H1 (cell line): ENCODE results near the gene PPM1L. TPM values are rescaled to one million over a fixed set of nuclear protein-coding genes. Genes with fewer than 3 reads are reported as not detected.

Experiments used
- CTCF ChIA-PET: fragments of 300-600 bp; sonication (Branson Sonifier 250); formaldehyde crosslinking; loops from one replicate; lab custom pipeline; 2021; ENCODE audit not compliant: partially characterized antibody; lab: Charles Lee
- POLR2A ChIA-PET: fragments of 300-600 bp; sonication (Branson Sonifier 250); formaldehyde crosslinking; loops from one replicate; lab custom pipeline; 2021; ENCODE audit warnings: inconsistent platforms; ENCODE audit not compliant: partially characterized antibody; lab: Charles Lee
- DNase-seq, 2 experiments: peaks; one replicate each; pipeline versions ENCODE4 v3.0.0 to v3.0.0-alpha.2; 2010 to 2022; ENCODE audit warnings: low spot score in 2 of 2, low read depth in 1 of 2, mixed read lengths in 1 of 2
- FAIRE-seq: peaks from 2 replicates; lab custom pipeline; 2011; peaks lifted over from hg19 to GRCh38; lab: Jason Lieb, UNC
- H2AFZ ChIP-seq: 2 replicates; pipeline ENCODE4 v1.8.1; 2012; ENCODE audit warnings: low read length, inconsistent platforms
- H2AK5ac ChIP-seq: 2 replicates; pipeline ENCODE4 v1.6.1; 2013; ENCODE audit warnings: low read depth, low read length
- H2BK120ac ChIP-seq: replicated peaks from 2 replicates; pipeline ENCODE3; 2013; ENCODE audit warnings: low read depth, low read length, inconsistent platforms
- H2BK12ac ChIP-seq: 2 replicates; pipeline ENCODE4 v1.6.1; 2013; ENCODE audit warnings: low read depth, low read length
- H2BK15ac ChIP-seq: 2 replicates; pipeline ENCODE4 v1.6.1; 2013; ENCODE audit warnings: low read length
- H2BK20ac ChIP-seq: 2 replicates; pipeline ENCODE4 v1.6.1; 2013; ENCODE audit warnings: low read length
- H2BK5ac ChIP-seq: 2 replicates; pipeline ENCODE4 v1.6.1; 2013; ENCODE audit warnings: low read depth, low read length
- H3K14ac ChIP-seq: 2 replicates; pipeline ENCODE4 v1.6.1; 2013; ENCODE audit warnings: inconsistent platforms; ENCODE audit not compliant: insufficient read length
- H3K18ac ChIP-seq: 2 replicates; pipeline ENCODE4 v1.6.1; 2013; ENCODE audit warnings: low read length; ENCODE audit errors: extremely low read depth
- H3K23ac ChIP-seq: 2 replicates; pipeline ENCODE4 v1.6.1; 2013; ENCODE audit warnings: inconsistent platforms; ENCODE audit not compliant: insufficient read length
- H3K23me2 ChIP-seq: 2 replicates; pipeline ENCODE4 v1.6.1; 2013; ENCODE audit warnings: low read depth, low read length
- H3K27ac ChIP-seq: 2 replicates; pipeline ENCODE4 v1.6.1; 2011; ENCODE audit warnings: low read depth, low read length, inconsistent platforms
- H3K27me3 ChIP-seq, 4 experiments: replicated peaks in 1 of 4; 1 replicate in 1 of 4; 2 replicates in 3 of 4; pipeline versions ENCODE4 v1.6.1 to v1.8.1; 2011 to 2013; ENCODE audit warnings: low read length in 3 of 4, mild to moderate bottlenecking in 3 of 4, inconsistent platforms in 2 of 4, mixed read lengths in 2 of 4, moderate library complexity in 1 of 4; ENCODE audit not compliant: control insufficient read depth in 3 of 4, insufficient read depth in 3 of 4; ENCODE audit errors: extremely low read depth in 1 of 4
- H3K36me3 ChIP-seq, 4 experiments: 2 replicates each; pipeline versions ENCODE4 v1.6.1 to v1.8.1; 2011 to 2013; ENCODE audit warnings: mild to moderate bottlenecking in 4 of 4, low read length in 3 of 4, moderate library complexity in 2 of 4, control low read depth in 1 of 4, inconsistent platforms in 1 of 4; ENCODE audit not compliant: insufficient read depth in 4 of 4, control insufficient read depth in 2 of 4
- H3K4ac ChIP-seq: replicated peaks from 2 replicates; pipeline ENCODE3; 2013; ENCODE audit warnings: low read length, low read depth, mixed read lengths, inconsistent platforms; ENCODE audit not compliant: insufficient read length
- H3K4me1 ChIP-seq, 4 experiments: replicated peaks in 1 of 4; 1 replicate in 1 of 4; 2 replicates in 3 of 4; pipeline versions ENCODE4 v1.6.1 to v1.8.1; 2011 to 2013; ENCODE audit warnings: low read length in 3 of 4, inconsistent platforms in 2 of 4, mixed read lengths in 1 of 4; ENCODE audit not compliant: insufficient read depth in 4 of 4, control insufficient read depth in 3 of 4
- H3K4me2 ChIP-seq, 2 experiments: 2 replicates each; pipeline versions ENCODE4 v1.6.1 to v1.8.1; 2011 to 2013; ENCODE audit warnings: low read depth in 2 of 2, low read length in 2 of 2, control low read depth in 1 of 2, inconsistent platforms in 1 of 2, mild to moderate bottlenecking in 1 of 2; ENCODE audit not compliant: insufficient read depth in 1 of 2
- H3K4me3 ChIP-seq, 4 experiments: fragments of 200-600, 300-600 bp in 1 of 4; sonication (generic), shearing (Covaris generic), sonication (Bioruptor Twin) in 1 of 4; 2 replicates each; pipeline versions ENCODE4 v1.5.1 to v1.8.1; 2011 to 2016; ENCODE audit warnings: low read length in 4 of 4, low read depth in 3 of 4, control low read depth in 2 of 4, inconsistent platforms in 2 of 4, mild to moderate bottlenecking in 2 of 4, mixed read lengths in 1 of 4, moderate library complexity in 1 of 4; ENCODE audit not compliant: insufficient read depth in 2 of 4; ENCODE audit errors: extremely low read depth in 1 of 4
- H3K56ac ChIP-seq: replicated peaks from 2 replicates; pipeline ENCODE3; 2013; ENCODE audit warnings: low read depth, mild to moderate bottlenecking, mixed read lengths, low read length, inconsistent platforms; ENCODE audit not compliant: insufficient read length
- H3K79me1 ChIP-seq: 2 replicates; pipeline ENCODE4 v1.6.1; 2013; ENCODE audit warnings: low read depth, low read length, control low read depth
- H3K79me2 ChIP-seq, 2 experiments: 2 replicates each; pipeline versions ENCODE4 v1.6.1 to v1.8.1; 2012 to 2013; ENCODE audit warnings: low read length in 2 of 2, mild to moderate bottlenecking in 2 of 2, inconsistent platforms in 1 of 2; ENCODE audit not compliant: insufficient read depth in 2 of 2, control insufficient read depth in 1 of 2
- H3K9ac ChIP-seq, 4 experiments: replicated peaks in 1 of 4; 1 replicate in 1 of 4; 2 replicates in 3 of 4; pipeline versions ENCODE4 v1.6.1 to v1.8.1; 2011 to 2013; ENCODE audit warnings: low read depth in 3 of 4, low read length in 3 of 4, control low read depth in 2 of 4, mild to moderate bottlenecking in 2 of 4, moderate library complexity in 2 of 4, inconsistent platforms in 1 of 4; ENCODE audit errors: extremely low read depth in 1 of 4
- H3K9me3 ChIP-seq, 2 experiments: 2 replicates each; pipeline versions ENCODE4 v1.6.1 to v1.8.1; 2012 to 2013; ENCODE audit warnings: mild to moderate bottlenecking in 2 of 2, moderate library complexity in 2 of 2, control low read depth in 1 of 2, inconsistent platforms in 1 of 2, low read depth in 1 of 2, low read length in 1 of 2, mixed read lengths in 1 of 2; ENCODE audit not compliant: insufficient read depth in 2 of 2
- H4K20me1 ChIP-seq, 2 experiments: replicated peaks in 1 of 2; 2 replicates each; pipeline versions ENCODE3 to v1.8.1; 2011 to 2013; ENCODE audit warnings: inconsistent platforms in 2 of 2, low read length in 2 of 2, mild to moderate bottlenecking in 1 of 2; ENCODE audit not compliant: insufficient read depth in 2 of 2, control insufficient read depth in 1 of 2
- H4K5ac ChIP-seq: 2 replicates; pipeline ENCODE4 v1.6.1; 2013; ENCODE audit warnings: low read length, low read depth, mixed read lengths, inconsistent platforms; ENCODE audit not compliant: insufficient read length
- H4K8ac ChIP-seq: 2 replicates; pipeline ENCODE4 v1.8.0; 2013; ENCODE audit warnings: mild to moderate bottlenecking, moderate library complexity, low read length, inconsistent platforms; ENCODE audit not compliant: insufficient read depth; ENCODE audit errors: extremely low read depth
- H4K91ac ChIP-seq: replicated peaks from 2 replicates; pipeline ENCODE3; 2013; ENCODE audit warnings: low read length, mixed read lengths, inconsistent platforms; ENCODE audit not compliant: insufficient read length
- RNF2 ChIP-seq: fragments of 200-900, 300-1000 bp; sonication (generic); IDR thresholded peaks from 2 replicates; pipeline ENCODE4 v1.7.1; 2016; ENCODE audit warnings: borderline replicate concordance, low read depth, mild to moderate bottlenecking, antibody characterized with exemption, low read length; ENCODE audit not compliant: poor library complexity, severe bottlenecking; ENCODE audit errors: missing control alignments
- SIN3A ChIP-seq, 2 experiments: IDR thresholded peaks in 1 of 2; conservative IDR thresholded peaks in 1 of 2; 2 replicates each; pipeline ENCODE4 v1.6.1; 2011 to 2012; ENCODE audit warnings: low read length in 2 of 2, improper control_type of control experiment in 1 of 2, low read depth in 1 of 2, mild to moderate bottlenecking in 1 of 2
- SIRT6 ChIP-seq: IDR thresholded peaks from one replicate; pipeline ENCODE4 v1.7.1; 2012; ENCODE audit warnings: low read length, inconsistent platforms
- WGBS, 2 experiments: shearing (Covaris generic) in 1 of 2; methylation state at CpG; one replicate each; pipeline versions ENCODE4 v1.1.6 to v1.1.7; 2013 to 2015; ENCODE audit warnings: low lambda C conversion rate in 2 of 2, mixed read lengths in 2 of 2, inconsistent platforms in 1 of 2, low coverage in 1 of 2, missing lambda C conversion rate in 1 of 2; ENCODE audit not compliant: insufficient replicate concordance in 2 of 2, insufficient coverage in 1 of 2, insufficient read length in 1 of 2; ENCODE audit errors: extremely low coverage in 1 of 2, missing lambda C conversion rate in 1 of 2; 5-methylcytosine and 5-hydroxymethylcytosine counted together
- polyA plus RNA-seq, 7 experiments: library from polyadenylated mRNA; depleted of rRNA in 3 of 7; stranded (reverse) in 5 of 7; unstranded in 2 of 7; fragments of >200 nt in 5 of 7; fragments of 200-250 nt in 2 of 7; gene quantifications; 1 replicate in 5 of 7; 2 replicates in 1 of 7; 4 replicates in 1 of 7; pipeline versions ENCODE4 v1.2.1 to v1.2.3, GENCODE V29; 2011 to 2013; ENCODE audit warnings: missing spikeins in 2 of 7, mixed read lengths in 2 of 7
- total RNA-seq: library from RNA; stranded (reverse); fragmentation: NEBNext Ultra II Directional; extraction: Animal tissue kit (Norgen Biotek cat#: 25700); gene quantifications from 2 replicates; pipeline ENCODE4 v1.2.1, GENCODE V29; 2021
- TF ChIP-seq, protein P1 (sequence below): IDR thresholded peaks from 2 replicates; pipeline ENCODE4 v1.6.1; 2012; ENCODE audit warnings: inconsistent platforms

PPM1L gene
- total and polyA plus RNA-seq, 2 of the 8 experiments (the other 6 are each of a cell fraction or from before 2014, with no cell fraction given), result 2.8 to 18.1 TPM

DNA sequence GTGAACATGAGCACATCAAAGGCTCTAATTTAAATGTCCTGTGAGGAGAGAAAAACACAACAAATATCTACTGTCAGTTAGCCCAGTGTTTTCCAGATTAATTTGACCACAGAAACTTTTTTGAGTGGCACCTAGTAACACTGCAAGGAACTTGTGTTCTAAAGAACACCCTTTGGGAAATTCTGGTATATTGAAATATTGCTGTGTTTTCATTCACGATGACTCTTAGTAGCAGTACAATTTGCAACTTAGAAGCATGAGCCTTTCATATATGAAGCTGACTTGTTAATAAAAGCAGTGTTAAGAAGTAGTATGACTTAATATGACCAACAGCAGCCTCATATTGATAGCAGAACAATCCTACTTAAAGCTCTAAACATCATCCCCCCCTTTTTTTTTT lies 317.1 kb downstream of the PPM1L start:
- no peak overlapping the region for H3K18ac ChIP-seq
- peaks cover 0 to 4% (median 0%) of the 10 kb centered on the region in 4 experiments; a peak in 1 of 7 replicates for H3K4me1 ChIP-seq
- no peaks in the 10 kb centered on the region for H3K27me3 ChIP-seq
- H3K27ac ChIP-seq, result no peak overlapping the region
- POLR2A ChIA-PET, result no interaction called here
- CTCF ChIA-PET, result no interaction called here
- TF ChIP-seq SIN3A (conservative IDR thresholded peaks at IDR 0.05 in 1 of 2, IDR thresholded peaks at IDR 0.05 in 1 of 2; ENCODE audit: low read depth in 1 of 2, low read length in 2 of 2) (no peak), RNF2 (no peak), SIRT6 (no peak)
- TF ChIP-seq, protein P1, sequence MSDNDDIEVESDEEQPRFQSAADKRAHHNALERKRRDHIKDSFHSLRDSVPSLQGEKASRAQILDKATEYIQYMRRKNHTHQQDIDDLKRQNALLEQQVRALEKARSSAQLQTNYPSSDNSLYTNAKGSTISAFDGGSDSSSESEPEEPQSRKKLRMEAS, result no peak
- TF ChIP-seq, all 59 proteins: peak for 0
- H3K36me3 ChIP-seq, result no peaks in the 10 kb centered on the region; a peak in 1 of 8 replicates
- H4K5ac ChIP-seq, result no peak overlapping the region
- no peak overlapping the region for H3K9ac ChIP-seq
- 100% methylated on average over 1 of the region's 1 CpG; no CpG with 5 or more reads in 1 of the 2 experiments for WGBS, 2 experiments
- H2BK15ac ChIP-seq, result no peak overlapping the region
- H3K56ac ChIP-seq, result no peak overlapping the region
- DNase-seq, result no peak
- no peak overlapping the region for H2BK20ac ChIP-seq
- H2AK5ac ChIP-seq, result no peak overlapping the region
- H3K14ac ChIP-seq, result no peak overlapping the region
- H2BK120ac ChIP-seq, result no peak overlapping the region
- no peak overlapping the region for H2BK12ac ChIP-seq
- H3K79me2 ChIP-seq, result no peaks in the 10 kb centered on the region
- no peak overlapping the region for H4K91ac ChIP-seq
- FAIRE-seq, result no peak
- H4K8ac ChIP-seq, result no peak overlapping the region
- no peaks in the 10 kb centered on the region for H4K20me1 ChIP-seq
- no peaks in the 10 kb centered on the region for H3K9me3 ChIP-seq
- H3K23ac ChIP-seq, result no peak overlapping the region
- H3K79me1 ChIP-seq, result no peaks in the 10 kb centered on the region
- H3K4me2 ChIP-seq, result no peak overlapping the region
- no peak overlapping the region for H3K4ac ChIP-seq
- H3K4me3 ChIP-seq, result no peak overlapping the region
- no peak overlapping the region for H2AFZ ChIP-seq
- H3K23me2 ChIP-seq, result no peaks in the 10 kb centered on the region
- no peak overlapping the region for H2BK5ac ChIP-seq
